H9 (cell line): ENCODE measurements around the gene DCAF15. TPM values are rescaled to one million over a fixed set of nuclear protein-coding genes. Genes with fewer than 3 reads are reported as not detected.
A peak's percentile ranks its signal among the peaks of the same experiment; 100 is the strongest.

Experiments used
- DNase-seq: peaks from one replicate; pipeline ENCODE4 v3.0.0-alpha.2; 2017
- H2AFZ ChIP-seq: one replicate; pipeline ENCODE4 v1.6.1; 2013; ENCODE audit warnings: mild to moderate bottlenecking, low read length, control low read depth, moderate library complexity
- H2AK5ac ChIP-seq: 2 replicates; pipeline ENCODE4 v1.6.1; 2013; ENCODE audit warnings: low read length, control low read depth, mixed read lengths; ENCODE audit not compliant: insufficient read length
- H2BK120ac ChIP-seq: one replicate; pipeline ENCODE4 v1.6.1; 2013; ENCODE audit warnings: low read depth, mild to moderate bottlenecking, low read length, control low read depth, inconsistent platforms; ENCODE audit not compliant: poor library complexity, severe bottlenecking
- H2BK12ac ChIP-seq: 2 replicates; pipeline ENCODE4 v1.6.1; 2013; ENCODE audit warnings: low read length, control low read depth, mixed read lengths, low read depth; ENCODE audit not compliant: insufficient read length
- H2BK15ac ChIP-seq: 2 replicates; pipeline ENCODE4 v1.6.1; 2013; ENCODE audit warnings: low read depth, low read length, control low read depth
- H2BK20ac ChIP-seq: one replicate; pipeline ENCODE4 v1.6.1; 2013; ENCODE audit warnings: low read depth, mild to moderate bottlenecking, low read length, control low read depth, inconsistent platforms; ENCODE audit not compliant: poor library complexity, severe bottlenecking
- H2BK5ac ChIP-seq: 2 replicates; pipeline ENCODE4 v1.6.1; 2013; ENCODE audit warnings: low read length, control low read depth, mixed read lengths; ENCODE audit not compliant: insufficient read length
- H3K14ac ChIP-seq: 2 replicates; pipeline ENCODE4 v1.6.1; 2013; ENCODE audit warnings: low read length, control low read depth; ENCODE audit not compliant: insufficient read depth
- H3K18ac ChIP-seq: 2 replicates; pipeline ENCODE4 v1.6.1; 2013; ENCODE audit warnings: low read depth, mild to moderate bottlenecking, mixed read lengths, low read length, control low read depth; ENCODE audit not compliant: insufficient read length
- H3K23ac ChIP-seq: 2 replicates; pipeline ENCODE4 v1.6.1; 2013; ENCODE audit warnings: low read length, control low read depth, mixed read lengths, low read depth; ENCODE audit not compliant: insufficient read length
- H3K23me2 ChIP-seq: 2 replicates; pipeline ENCODE4 v1.6.1; 2013; ENCODE audit warnings: low read depth, mild to moderate bottlenecking, mixed read lengths, low read length, control low read depth; ENCODE audit not compliant: insufficient read length, poor library complexity, severe bottlenecking
- H3K27ac ChIP-seq: 2 replicates; pipeline ENCODE4 v1.5.1; 2013; ENCODE audit warnings: low read length, control low read depth, mixed read lengths, low read depth; ENCODE audit not compliant: insufficient read length
- H3K27me3 ChIP-seq: 2 replicates; pipeline ENCODE4 v1.6.1; 2013; ENCODE audit warnings: low read length, control low read depth, inconsistent platforms; ENCODE audit not compliant: insufficient read depth
- H3K4ac ChIP-seq: 2 replicates; pipeline ENCODE4 v1.6.1; 2013; ENCODE audit warnings: low read depth, mild to moderate bottlenecking, control low read depth, inconsistent platforms, low read length, moderate library complexity
- H3K4me1 ChIP-seq: 2 replicates; pipeline ENCODE4 v1.6.1; 2013; ENCODE audit warnings: low read length, control low read depth, inconsistent platforms; ENCODE audit not compliant: insufficient read depth
- H3K4me2 ChIP-seq: 2 replicates; pipeline ENCODE4 v1.6.1; 2013; ENCODE audit warnings: low read length, control low read depth, mixed read lengths; ENCODE audit not compliant: insufficient read length, insufficient read depth
- H3K56ac ChIP-seq: 2 replicates; pipeline ENCODE4 v1.6.1; 2013; ENCODE audit warnings: low read depth, mild to moderate bottlenecking, mixed read lengths, low read length, control low read depth; ENCODE audit not compliant: insufficient read length
- H3K79me1 ChIP-seq: 2 replicates; pipeline ENCODE4 v1.6.1; 2013; ENCODE audit warnings: low read depth, mild to moderate bottlenecking, moderate library complexity, low read length, control low read depth, inconsistent platforms; ENCODE audit not compliant: insufficient read depth, poor library complexity, severe bottlenecking
- H3K79me2 ChIP-seq: 2 replicates; pipeline ENCODE4 v1.6.1; 2013; ENCODE audit warnings: low read length, control low read depth, inconsistent platforms; ENCODE audit not compliant: insufficient read depth
- H3K9ac ChIP-seq: 2 replicates; pipeline ENCODE4 v1.6.1; 2013; ENCODE audit warnings: low read length, control low read depth, mixed read lengths; ENCODE audit not compliant: insufficient read length; ENCODE audit errors: extremely low read depth
- H3K9me3 ChIP-seq: one replicate; pipeline ENCODE4 v1.6.1; 2013; ENCODE audit warnings: low read depth, low read length, inconsistent platforms; ENCODE audit not compliant: control insufficient read depth
- H3T11ph ChIP-seq: one replicate; pipeline ENCODE4 v1.6.1; 2013; ENCODE audit warnings: mild to moderate bottlenecking, low read length, control low read depth, inconsistent platforms
- H4K20me1 ChIP-seq: one replicate; pipeline ENCODE4 v1.6.1; 2013; ENCODE audit not compliant: control insufficient read depth, insufficient read length, insufficient read depth
- H4K5ac ChIP-seq: 2 replicates; pipeline ENCODE4 v1.6.1; 2013; ENCODE audit warnings: low read depth, mild to moderate bottlenecking, mixed read lengths, low read length, control low read depth; ENCODE audit not compliant: insufficient read length
- H4K8ac ChIP-seq: replicated peaks from 2 replicates; pipeline ENCODE4 v1.6.1; 2013; ENCODE audit warnings: low read length, control low read depth, mixed read lengths, low read depth; ENCODE audit not compliant: insufficient read length
- H4K91ac ChIP-seq: 2 replicates; pipeline ENCODE4 v1.6.1; 2013; ENCODE audit warnings: low read depth, mild to moderate bottlenecking, moderate library complexity, mixed read lengths, low read length, control low read depth; ENCODE audit not compliant: insufficient read length
- H3K27ac Mint-ChIP-seq, 3 experiments: 2 replicates in 2 of 3; 3 replicates in 1 of 3; pipeline ENCODE4 v1.8.0; 2020 to 2021; ENCODE audit warnings: mixed read lengths in 3 of 3, mild to moderate bottlenecking in 1 of 3, moderate library complexity in 1 of 3
- H3K27me3 Mint-ChIP-seq: 2 replicates; pipeline ENCODE4 v1.8.0; 2021; ENCODE audit warnings: low read depth, mild to moderate bottlenecking, moderate library complexity, mixed read lengths
- H3K36me3 Mint-ChIP-seq, 3 experiments: 2 replicates in 2 of 3; 3 replicates in 1 of 3; pipeline ENCODE4 v1.8.0; 2020 to 2021; ENCODE audit warnings: low read depth in 3 of 3, mixed read lengths in 3 of 3; ENCODE audit not compliant: insufficient read depth in 1 of 3
- H3K4me1 Mint-ChIP-seq, 2 experiments: 2 replicates each; pipeline ENCODE4 v1.8.0; 2020; ENCODE audit warnings: mixed read lengths in 2 of 2
- H3K4me3 Mint-ChIP-seq, 2 experiments: 2 replicates in 1 of 2; 3 replicates in 1 of 2; pipeline ENCODE4 v1.8.0; 2020 to 2021; ENCODE audit warnings: mild to moderate bottlenecking in 2 of 2, mixed read lengths in 2 of 2, moderate library complexity in 1 of 2
- H3K9me3 Mint-ChIP-seq, 2 experiments: 2 replicates in 1 of 2; 3 replicates in 1 of 2; pipeline ENCODE4 v1.8.0; 2020; ENCODE audit warnings: mild to moderate bottlenecking in 2 of 2, mixed read lengths in 2 of 2, moderate library complexity in 1 of 2
- CTCF ChIP-seq: fragments of 200-600 bp; sonication (generic); conservative IDR thresholded peaks from 3 replicates; pipeline ENCODE4 v1.8.0; 2021; ENCODE audit warnings: antibody characterized with exemption, mild to moderate bottlenecking
- WGBS: extraction: QIAGEN DNeasy Blood & Tissue Kit; methylation state at CpG from one replicate; pipeline ENCODE4 v1.1.7; 2013; ENCODE audit warnings: missing lambda C conversion rate, low lambda C conversion rate, mixed read lengths; ENCODE audit not compliant: insufficient read length; ENCODE audit errors: extremely low coverage; 5-methylcytosine and 5-hydroxymethylcytosine counted together
- total RNA-seq: library from RNA; stranded (reverse); gene quantifications from 2 replicates; pipeline ENCODE4 v1.2.1, GENCODE V29; 2021

The DCAF15 gene
- total RNA-seq, 1 experiment from 2014 or later, result 82.5 TPM

- no peak for DNase-seq
- H2AK5ac ChIP-seq, result no peak overlapping the region
- peak overlapping the region in 2 of 3 experiments; percentile 61 to 80; a peak in 4 of 7 replicates for H3K27ac Mint-ChIP-seq
- H3K18ac ChIP-seq, result no peak overlapping the region
- H3K27me3 ChIP-seq, result no peaks in the 10 kb centered on the region
- H3T11ph ChIP-seq, result no peak overlapping the region
- peaks cover 6% of the 10 kb centered on the region for H3K23me2 ChIP-seq
- H4K20me1 ChIP-seq, result no peaks in the 10 kb centered on the region
- no peak overlapping the region for H3K14ac ChIP-seq
- H3K4me1 ChIP-seq, result no peaks in the 10 kb centered on the region
- no peak overlapping the region for H2BK5ac ChIP-seq
- H3K36me3 Mint-ChIP-seq, result peaks cover 22 to 60% (median 60%) of the 10 kb centered on the region in 3 experiments; a peak in 6 of 7 replicates
- no peaks in the 10 kb centered on the region for H3K9me3 ChIP-seq
- no peak overlapping the region for H4K91ac ChIP-seq
- H3K4me2 ChIP-seq, result no peak overlapping the region
- H3K27me3 Mint-ChIP-seq, result no peaks in the 10 kb centered on the region
- H4K8ac ChIP-seq, result no peak overlapping the region
- H3K9ac ChIP-seq, result no peak overlapping the region
- no peak overlapping the region for H2BK120ac ChIP-seq
- H3K79me2 ChIP-seq, result peaks cover 6% of the 10 kb centered on the region; the same call in 1 of the 2 replicates
- no peak overlapping the region for H2AFZ ChIP-seq
- no peak overlapping the region for H2BK12ac ChIP-seq
- H2BK15ac ChIP-seq, result no peak overlapping the region
- peaks cover 12 to 13% of the 10 kb centered on the region in 2 experiments for H3K4me1 Mint-ChIP-seq
- H4K5ac ChIP-seq, result no peak overlapping the region
- H3K27ac ChIP-seq, result no peak overlapping the region
- no peak overlapping the region for H3K4me3 Mint-ChIP-seq
- no peak overlapping the region for H2BK20ac ChIP-seq
- H3K23ac ChIP-seq, result no peak overlapping the region
- no CpG with 5 or more reads among the region's 12 CpGs for WGBS
- H3K79me1 ChIP-seq, result peaks cover 8% of the 10 kb centered on the region
- H3K9me3 Mint-ChIP-seq, result no peaks in the 10 kb centered on the region
- no peak overlapping the region for H3K56ac ChIP-seq
- H3K4ac ChIP-seq, result no peak overlapping the region
- TF ChIP-seq CTCF, result no peak
Observed at GRCh38 chr19:13958043-13958442, 5.7 kb downstream of the DCAF15 start.
